HepG2 (cell line): ENCODE results near the gene LEF1. TPM values are rescaled to one million over a fixed set of nuclear protein-coding genes. Genes with fewer than 3 reads are reported as not detected.

Experiments used
- ATAC-seq: fragments of 200-7000 bp; cut with Tn5 transposase; 3 replicates; pipeline ENCODE4 v1.9.1; 2020; ENCODE audit warnings: mild to moderate bottlenecking, moderate library complexity
- BruUV-seq: library from RNA; stranded (reverse); fragments of 400-500 nt; replicated peaks from 2 replicates; lab custom pipeline; 2021; lab: Mats Ljungman, UMichigan
- CTCF ChIA-PET: fragments of 300-600 bp; formaldehyde crosslinking; extraction: SDS; loops from one replicate; lab custom pipeline; 2021; ENCODE audit warnings: low total read pairs, inconsistent platforms, low intra/inter-chr PET ratio; lab: Yijun Ruan, JAX
- POLR2A ChIA-PET: fragments of 350-600 bp; sonication (Branson Sonifier 250); formaldehyde crosslinking; loops from one replicate; lab custom pipeline; 2020; ENCODE audit warnings: antibody characterized with exemption, inconsistent platforms; lab: Yijun Ruan, JAX
- DNase-seq: peaks from one replicate; pipeline ENCODE4 v3.0.0-alpha.2; 2015; ENCODE audit warnings: low spot score
- FAIRE-seq: peaks from 3 replicates; lab custom pipeline; 2011; peaks lifted over from hg19 to GRCh38; lab: Jason Lieb, UNC
- H2AFZ ChIP-seq: one replicate; pipeline ENCODE4 v1.6.1; 2011; ENCODE audit warnings: low read length, inconsistent platforms
- H3K27ac ChIP-seq: fragments of 300-600 bp; 3 replicates; pipeline ENCODE4 v1.8.0; 2011; ENCODE audit warnings: mixed run types, mild to moderate bottlenecking, mixed read lengths, low read length, inconsistent platforms; ENCODE audit not compliant: insufficient read depth; ENCODE audit errors: extremely low read length
- H3K27me3 ChIP-seq, 2 experiments: fragments of 200-600 bp in 1 of 2; 2 replicates in 1 of 2; 3 replicates in 1 of 2; pipeline versions ENCODE4 v1.6.0 to v1.8.0; 2011; ENCODE audit warnings: low read length in 2 of 2, mild to moderate bottlenecking in 2 of 2, moderate library complexity in 2 of 2, inconsistent platforms in 1 of 2; ENCODE audit not compliant: insufficient read depth in 2 of 2, control insufficient read depth in 1 of 2
- H3K36me3 ChIP-seq, 2 experiments: fragments of 200-600 bp in 1 of 2; replicated peaks in 1 of 2; 2 replicates in 1 of 2; 3 replicates in 1 of 2; pipeline versions ENCODE4 v1.5.1 to v1.8.0; 2011; ENCODE audit warnings: low read length in 2 of 2, inconsistent platforms in 1 of 2; ENCODE audit not compliant: insufficient read depth in 2 of 2, control insufficient read depth in 1 of 2
- H3K4me1 ChIP-seq: 2 replicates; pipeline ENCODE4 v1.5.1; 2012; ENCODE audit warnings: low read length, inconsistent platforms; ENCODE audit not compliant: insufficient read depth
- H3K4me2 ChIP-seq: 2 replicates; pipeline ENCODE4 v1.6.0; 2011; ENCODE audit warnings: low read depth, low read length, inconsistent platforms
- H3K4me3 ChIP-seq, 3 experiments: fragments of 200-600 bp in 1 of 3; sonication (generic), shearing (Covaris generic) in 1 of 3; replicated peaks in 1 of 3; 2 replicates each; pipeline ENCODE4 v1.5.1; 2011 to 2016; ENCODE audit warnings: low read length in 3 of 3, inconsistent platforms in 2 of 3, low read depth in 2 of 3, mild to moderate bottlenecking in 2 of 3, control low read depth in 1 of 3, mixed read lengths in 1 of 3; ENCODE audit not compliant: insufficient read depth in 1 of 3
- H3K79me2 ChIP-seq: one replicate; pipeline ENCODE4 v1.6.1; 2011; ENCODE audit warnings: low read length, inconsistent platforms; ENCODE audit not compliant: insufficient read depth
- H3K9ac ChIP-seq: 2 replicates; pipeline ENCODE4 v1.6.0; 2011; ENCODE audit warnings: mild to moderate bottlenecking, low read depth, low read length, inconsistent platforms; ENCODE audit not compliant: insufficient read depth
- H3K9me3 ChIP-seq: 2 replicates; pipeline ENCODE4 v1.5.1; 2012; ENCODE audit warnings: mild to moderate bottlenecking, low read length
- H4K20me1 ChIP-seq: 2 replicates; pipeline ENCODE4 v1.6.0; 2011; ENCODE audit warnings: inconsistent platforms, mild to moderate bottlenecking, low read length, moderate library complexity; ENCODE audit not compliant: insufficient read depth
- BATF2 ChIP-seq: sonication (generic); formaldehyde crosslinking; IDR thresholded peaks from 2 replicates; pipeline ENCODE4 v1.8.0; 2022; ENCODE audit warnings: mild to moderate bottlenecking, missing genetic modification reagents, moderate library complexity
- CEBPB ChIP-seq: IDR thresholded peaks from 2 replicates; pipeline ENCODE4 v1.6.1; 2011; ENCODE audit warnings: low read depth, low read length, improper control_type of control experiment, borderline replicate concordance
- CHD4 ChIP-seq: fragments of 200-600 bp; sonication (generic); IDR thresholded peaks from 2 replicates; pipeline ENCODE4 v1.7.0; 2017; ENCODE audit warnings: mild to moderate bottlenecking, low read length, borderline replicate concordance
- FOXA3 ChIP-seq: IDR thresholded peaks from 2 replicates; pipeline ENCODE4 v1.6.1; 2016; ENCODE audit warnings: missing genetic modification reagents, missing compliant biosample characterization
- HINFP ChIP-seq: sonication (generic); formaldehyde crosslinking; IDR thresholded peaks from 2 replicates; pipeline ENCODE4 v1.4.0; 2020; ENCODE audit warnings: low read depth, mild to moderate bottlenecking, missing genetic modification reagents
- KDM2A ChIP-seq: sonication (generic); formaldehyde crosslinking; IDR thresholded peaks from 2 replicates; pipeline ENCODE4 v1.4.0; 2020; ENCODE audit warnings: low read depth, missing genetic modification reagents, borderline replicate concordance
- MBNL3 ChIP-seq: fragments of 250-450 bp; sonication (Bioruptor Pico); conservative IDR thresholded peaks from 2 replicates; pipeline ENCODE4 v1.8.0; 2022; ENCODE audit warnings: mild to moderate bottlenecking, inconsistent platforms
- MEF2D ChIP-seq: sonication (generic); formaldehyde crosslinking; IDR thresholded peaks from 2 replicates; pipeline ENCODE4 v1.5.1; 2020; ENCODE audit warnings: mild to moderate bottlenecking, missing genetic modification reagents
- MEIS1 ChIP-seq: sonication (generic); formaldehyde crosslinking; IDR thresholded peaks from 2 replicates; pipeline ENCODE4 v1.9.0; 2021; ENCODE audit warnings: mild to moderate bottlenecking, missing genetic modification reagents, moderate library complexity, borderline replicate concordance
- MTF2 ChIP-seq: sonication (generic); formaldehyde crosslinking; IDR thresholded peaks from 2 replicates; pipeline ENCODE4 v1.5.0; 2020; ENCODE audit warnings: missing genetic modification reagents, borderline replicate concordance
- PLSCR1 ChIP-seq: sonication (generic); formaldehyde crosslinking; IDR thresholded peaks from 2 replicates; pipeline ENCODE4 v1.5.0; 2020; ENCODE audit warnings: missing genetic modification reagents, mild to moderate bottlenecking, borderline replicate concordance
- REPIN1 ChIP-seq: sonication (generic); formaldehyde crosslinking; IDR thresholded peaks from 2 replicates; pipeline ENCODE4 v1.8.0; 2022; ENCODE audit warnings: missing genetic modification reagents, low read depth, mild to moderate bottlenecking, borderline replicate concordance
- RXRB ChIP-seq: IDR thresholded peaks from 2 replicates; pipeline ENCODE4 v1.6.1; 2016; ENCODE audit warnings: borderline replicate concordance, missing genetic modification reagents, missing compliant biosample characterization
- SP140L ChIP-seq: sonication (generic); formaldehyde crosslinking; IDR thresholded peaks from 2 replicates; pipeline ENCODE4 v1.4.0; 2020; ENCODE audit warnings: missing genetic modification reagents, borderline replicate concordance
- TEAD2 ChIP-seq: sonication (generic); formaldehyde crosslinking; IDR thresholded peaks from 2 replicates; pipeline ENCODE4 v1.9.0; 2021; ENCODE audit warnings: missing genetic modification reagents
- TFAP4 ChIP-seq: sonication (generic); IDR thresholded peaks from 2 replicates; pipeline ENCODE4 v1.6.1; 2016; ENCODE audit warnings: low read depth, borderline replicate concordance
- ZFX ChIP-seq: sonication (generic); formaldehyde crosslinking; IDR thresholded peaks from 2 replicates; pipeline ENCODE4 v1.4.0; 2020; ENCODE audit warnings: mild to moderate bottlenecking, low read depth, missing genetic modification reagents, moderate library complexity
- ZNF253 ChIP-seq: sonication (generic); formaldehyde crosslinking; IDR thresholded peaks from 2 replicates; pipeline ENCODE4 v1.8.0; 2022; ENCODE audit warnings: mild to moderate bottlenecking, missing genetic modification reagents, borderline replicate concordance
- ZNF3 ChIP-seq: IDR thresholded peaks from 2 replicates; pipeline ENCODE4 v1.7.0; 2017; ENCODE audit warnings: inconsistent platforms
- ZNF362 ChIP-seq: sonication (generic); formaldehyde crosslinking; IDR thresholded peaks from 2 replicates; pipeline ENCODE4 v1.4.0; 2020; ENCODE audit warnings: missing genetic modification reagents, mild to moderate bottlenecking, borderline replicate concordance
- ZNF446 ChIP-seq: sonication (generic); formaldehyde crosslinking; IDR thresholded peaks from 2 replicates; pipeline ENCODE4 v1.5.0; 2020; ENCODE audit warnings: mild to moderate bottlenecking, missing genetic modification reagents
- WGBS: methylation state at CpG from one replicate; pipeline ENCODE4 v1.1.6; 2017; ENCODE audit warnings: low lambda C conversion rate; 5-methylcytosine and 5-hydroxymethylcytosine counted together
- in situ Hi-C: cut with HindIII; loops from 2 replicates; pipeline ENCODE4 v1.10.0; 2017; ENCODE audit warnings: low pct_unique_long_range_greater_than_20kb; ENCODE audit not compliant: extremely low pct_ligation_motif_present
- intact Hi-C: fragments of 100-400 bp; cut with micrococcal nuclease; formaldehyde crosslinking; loops from one replicate; pipeline ENCODE4 v1.10.0; 2022; ENCODE audit not compliant: unreplicated experiment
- polyA plus RNA-seq, 8 experiments: library from polyadenylated mRNA; depleted of rRNA in 3 of 8; stranded (reverse) in 7 of 8; unstranded in 1 of 8; fragments of >200 nt; fragmentation: Illumina TruSeq in 4 of 8; extraction: Trizol in 4 of 8; gene quantifications; 2 replicates each; pipeline versions ENCODE4 v1.2.1 to v1.2.3, GENCODE V29; 2011 to 2016; ENCODE audit warnings: low read depth in 4 of 8, missing spikeins in 1 of 8, mixed read lengths in 1 of 8; ENCODE audit not compliant: insufficient read depth in 1 of 8
- total RNA-seq, 5 experiments: library from RNA; depleted of rRNA; stranded (reverse); fragments of >200 nt; fragmentation: Illumina TruSeq; extraction: Trizol; gene quantifications; 2 replicates each; pipeline ENCODE4 v1.2.3, GENCODE V29; 2016; ENCODE audit warnings: low read depth in 1 of 5

Gene LEF1
- total and polyA plus RNA-seq, 2 of the 13 experiments (the other 11 are each of a cell fraction or from before 2014, with no cell fraction given): 0.22 to 0.29 TPM

GRCh38 chr4:108030332-108030731 lies 138.4 kb downstream of the LEF1 start:
- no peak overlapping the region for H3K9ac ChIP-seq
- intact Hi-C loops: loop anchor here (1.0 to 5.0 kb wide), 3 partner anchors 151 to 542 kb away; no protein-coding TSS in a partner anchor
- no peaks in the 10 kb centered on the region for H4K20me1 ChIP-seq
- in situ Hi-C loops: loop anchor here (25.0 kb wide), 1 partner anchor 457 kb away; no protein-coding TSS in a partner anchor
- H3K79me2 ChIP-seq: no peaks in the 10 kb centered on the region
- no peaks in the 10 kb centered on the region for H3K9me3 ChIP-seq
- no peaks in the 10 kb centered on the region for H3K4me1 ChIP-seq
- H3K4me3 ChIP-seq: no peak overlapping the region
- H3K36me3 ChIP-seq: peaks cover 4 to 33% of the 10 kb centered on the region in 2 experiments; a peak in 4 of 5 replicates
- 83% methylated on average over 2 of the region's 2 CpGs for WGBS
- no peak overlapping the region for H3K4me2 ChIP-seq
- DNase-seq: peak; percentile 30
- H3K27ac ChIP-seq: no peak overlapping the region
- ChIA-PET CTCF (interaction anchor here (1.1 to 1.9 kb wide), 2 partner anchors 151 to 542 kb away, joined by 5 to 15 read pairs; no protein-coding TSS in a partner anchor), POLR2A (no interaction called here)
- ATAC-seq: peak; percentile 96
- H3K27me3 ChIP-seq: no peaks in the 10 kb centered on the region
- peak; percentile 56 for FAIRE-seq
- H2AFZ ChIP-seq: no peak overlapping the region
- no TSS peak for BruUV-seq
- TF ChIP-seq TEAD2 (CRISPR knock-in tag) (no peak), MEF2D (no peak), FOXA3 (CRISPR knock-in tag) (no peak), MTF2 (no peak), ZNF3 (CRISPR knock-in tag) (no peak), ZNF253 (CRISPR knock-in tag) (no peak), SP140L (no peak), ZNF446 (CRISPR knock-in tag) (no peak), PLSCR1 (CRISPR knock-in tag) (no peak), ZNF362 (CRISPR knock-in tag) (no peak), CHD4 (no peak), TFAP4 (0 out of 2 replicates have a peak, but pooled peaks have one; percentile 10), ZFX (CRISPR knock-in tag) (no peak), REPIN1 (CRISPR knock-in tag) (no peak), RXRB (CRISPR knock-in tag) (no peak), MBNL3 (no peak), MEIS1 (CRISPR knock-in tag) (no peak), KDM2A (CRISPR knock-in tag) (no peak), CEBPB (peak; percentile 52; the same call in 1 of the 2 replicates), BATF2 (CRISPR knock-in tag) (no peak), HINFP (CRISPR knock-in tag) (no peak)
